DMS53 treated with DMSO at 0.1 percent for 48 hours (cell line): Measurements from ENCODE around the gene REC8.
A peak's percentile ranks its signal among the peaks of the same experiment; 100 is the strongest.

Experiments
- DNase-seq: peaks from one replicate; lab custom pipeline; 2025; ENCODE audit not compliant: unreplicated experiment; lab: John Stamatoyannopoulos, UW

The REC8 gene

DNA sequence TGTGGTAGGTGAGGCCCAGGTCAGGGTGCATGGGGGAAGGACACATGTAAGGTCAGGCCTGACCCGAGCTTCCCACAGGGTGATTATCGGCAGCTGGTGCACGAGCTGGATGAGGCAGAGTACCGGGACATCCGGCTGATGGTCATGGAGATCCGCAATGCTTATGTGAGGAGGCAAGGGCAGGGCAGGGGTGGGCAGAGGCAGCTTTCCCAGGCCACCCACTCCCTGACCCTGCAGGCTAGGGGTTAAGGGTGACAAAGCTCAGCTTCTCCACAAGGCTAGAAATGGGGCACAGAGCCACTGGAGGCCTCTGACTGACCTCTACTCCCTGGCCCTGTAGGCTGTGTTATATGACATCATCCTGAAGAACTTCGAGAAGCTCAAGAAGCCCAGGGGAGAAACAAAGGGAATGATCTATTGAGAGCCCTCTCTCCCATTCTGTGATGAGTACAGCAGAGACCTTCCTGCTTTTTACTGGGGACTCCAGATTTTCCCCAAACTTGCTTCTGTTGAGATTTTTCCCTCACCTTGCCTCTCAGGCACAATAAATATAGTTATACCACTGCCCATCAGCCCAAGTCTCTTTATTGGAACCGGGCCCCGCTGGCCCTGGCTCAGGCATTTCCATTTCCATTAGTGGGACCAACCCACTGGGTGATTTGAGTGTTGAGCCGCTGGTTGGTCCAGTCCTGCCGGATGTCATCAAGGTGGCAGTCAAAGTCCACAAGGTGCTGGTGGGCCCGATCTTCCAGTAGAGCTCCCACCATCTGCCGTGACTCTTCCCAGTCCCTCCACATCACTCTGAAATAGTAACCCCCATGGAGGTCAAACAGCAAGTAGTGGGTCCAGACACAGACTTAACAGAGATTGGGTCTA lies 33.2 kb upstream of the REC8 start:
- DNase-seq, result no peak

DNA sequence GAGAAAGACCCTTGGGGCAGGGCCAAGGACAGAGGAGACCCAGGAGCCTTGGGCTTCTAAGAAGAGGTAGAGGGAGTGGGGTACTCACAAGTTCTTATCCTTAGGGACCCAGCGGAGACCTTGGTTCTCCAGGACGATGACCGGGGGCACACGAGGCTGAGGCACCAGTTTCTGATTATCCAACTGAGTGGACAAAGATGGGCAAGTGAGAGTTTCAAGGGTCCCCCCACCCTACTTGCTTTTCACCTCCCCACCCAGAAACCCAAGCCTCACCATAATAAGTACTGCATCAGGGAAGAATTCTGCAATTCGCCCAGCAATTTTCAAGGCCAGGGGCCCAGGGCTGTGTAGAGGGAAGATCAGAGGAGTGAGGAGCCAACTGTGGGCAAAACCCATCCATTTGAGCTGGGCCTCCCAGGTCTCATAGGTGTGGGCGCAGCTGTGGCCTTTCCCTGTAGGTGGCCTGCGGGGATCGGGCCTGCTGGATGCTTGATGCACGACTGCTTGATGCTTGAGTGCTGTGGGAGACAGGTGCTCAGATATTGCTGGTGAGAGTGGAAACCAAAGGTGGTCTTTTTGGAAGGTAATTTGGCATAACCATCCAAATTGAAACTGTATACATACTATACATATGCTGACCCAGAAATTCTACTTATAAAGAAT lies 32.5 kb upstream of the REC8 start:
- DNase-seq, result no peak

- DNase-seq, result peak; percentile 96
Observed at GRCh38 chr14:24141097-24141880, 30.6 kb upstream of the REC8 start, which contains the start of gene EMC9. Gene EMC9, minus strand, starts transcription at chr14:24141591. Its CDS starts 287 bp downstream, at chr14:24141304.

- no peak for DNase-seq
Observed at GRCh38 chr14:24143511-24143910, 28.4 kb upstream of the REC8 start.

- DNase-seq, result no peak
Observed at GRCh38 chr14:24144451-24144850, 27.4 kb upstream of the REC8 start.

DNA sequence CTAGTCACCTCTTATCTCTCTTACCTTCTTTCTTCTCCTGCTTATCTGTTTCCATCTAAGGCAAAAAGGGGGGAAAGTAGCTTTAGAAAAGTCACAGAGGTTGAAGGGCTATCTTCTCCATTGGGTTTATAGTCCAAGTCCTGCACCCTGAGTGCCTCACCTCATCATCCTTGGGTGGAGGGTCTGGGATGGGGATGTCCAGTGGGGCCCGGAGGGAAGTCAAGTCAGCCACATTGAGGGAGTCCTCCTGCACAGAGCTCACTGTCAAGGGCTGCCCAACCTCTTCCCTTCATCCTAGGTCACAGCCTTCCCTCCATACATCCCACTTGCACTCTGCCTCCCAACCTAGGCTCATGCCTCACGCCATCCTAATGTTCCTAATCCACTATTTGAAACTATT lies 26.7 kb upstream of the REC8 start:
- no peak for DNase-seq

GRCh38 chr14:24145690-24146452 lies 26.0 kb upstream of the REC8 start:
- DNase-seq, result no peak

DNA sequence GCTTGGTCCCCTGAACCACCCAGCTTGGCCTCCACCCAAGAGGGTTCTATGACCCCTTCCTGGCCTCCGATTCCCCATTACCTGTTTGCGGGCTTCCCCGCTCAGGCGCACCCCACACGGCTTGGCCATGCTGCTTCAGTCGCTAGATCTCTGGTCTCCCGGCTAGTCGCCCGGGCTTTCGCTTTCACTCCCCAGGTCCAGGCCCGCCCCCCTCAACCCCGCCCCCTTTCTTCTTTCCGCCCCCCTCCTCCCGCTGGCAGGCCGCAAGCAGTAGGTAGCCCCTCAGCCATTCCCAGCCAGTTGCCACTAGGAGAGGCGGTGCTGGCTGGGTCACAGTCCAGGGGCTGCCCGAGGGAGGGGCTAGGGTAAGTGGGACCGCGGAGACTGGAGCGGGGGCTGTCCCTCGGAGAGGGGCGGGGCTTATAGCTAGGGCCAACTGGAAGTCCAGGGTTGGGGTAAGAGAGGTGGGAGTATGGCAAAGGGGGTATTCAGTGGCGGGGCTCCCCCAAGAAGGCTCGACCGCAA lies 25.4 kb upstream of the REC8 start, which contains the start of gene PSME2:
PSME2 (minus strand) TSS at position 158 of the 525 bp plus-strand sequence; CDS start at position 129, 29 bp downstream.
- DNase-seq, result peak; percentile 79

GRCh38 chr14:24146978-24147760 lies 24.7 kb upstream of the REC8 start, which contains the start of gene RNF31:
Gene RNF31, plus strand, starts transcription at chr14:24147498. Its CDS starts 201 bp downstream, at chr14:24147699.
- peak; percentile 94 for DNase-seq

DNA sequence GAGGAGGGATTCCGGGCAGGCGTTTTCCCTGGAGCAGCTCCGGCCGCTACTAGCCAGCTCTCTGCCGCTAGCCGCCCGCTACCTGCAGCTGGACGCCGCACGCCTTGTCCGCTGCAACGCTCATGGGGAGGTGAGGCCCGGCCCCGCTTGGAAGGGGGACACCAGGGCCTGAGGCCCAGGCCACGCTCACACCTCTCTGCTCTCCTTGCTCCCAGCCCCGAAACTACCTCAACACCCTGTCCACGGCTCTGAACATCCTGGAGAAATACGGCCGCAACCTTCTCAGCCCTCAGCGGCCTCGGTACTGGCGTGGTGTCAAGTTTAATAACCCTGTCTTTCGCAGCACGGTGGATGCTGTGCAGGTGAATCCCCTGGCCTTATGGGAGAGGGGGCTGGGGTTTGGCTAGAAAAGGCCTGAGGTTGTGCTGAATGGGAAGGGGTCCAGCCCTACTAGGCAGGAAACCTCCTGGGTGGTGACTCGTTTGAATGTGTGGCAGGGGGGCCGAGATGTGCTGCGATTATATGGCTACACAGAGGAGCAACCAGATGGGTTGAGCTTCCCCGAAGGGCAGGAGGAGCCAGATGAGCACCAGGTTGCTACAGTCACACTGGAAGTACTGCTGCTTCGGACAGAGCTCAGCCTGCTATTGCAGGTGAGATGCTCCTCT lies 24.0 kb upstream of the REC8 start:
- no peak for DNase-seq

- DNase-seq, result no peak
Observed at GRCh38 chr14:24149302-24149969, 22.4 kb upstream of the REC8 start.

- no peak for DNase-seq
Observed at GRCh38 chr14:24150061-24150460, 21.8 kb upstream of the REC8 start.

DNA sequence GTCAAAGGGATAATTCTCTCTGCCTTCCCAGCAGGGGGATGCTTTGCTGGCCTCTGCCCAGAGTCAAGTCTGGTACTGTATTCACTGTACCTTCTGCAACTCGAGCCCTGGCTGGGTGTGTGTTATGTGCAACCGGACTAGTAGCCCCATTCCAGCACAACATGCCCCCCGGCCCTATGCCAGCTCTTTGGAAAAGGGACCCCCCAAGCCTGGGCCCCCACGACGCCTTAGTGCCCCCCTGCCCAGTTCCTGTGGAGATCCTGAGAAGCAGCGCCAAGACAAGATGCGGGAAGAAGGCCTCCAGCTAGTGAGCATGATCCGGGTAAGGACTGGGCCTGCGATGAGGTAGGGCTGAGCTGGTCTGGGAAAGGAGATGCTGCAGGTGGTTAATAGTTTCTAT lies 21.3 kb upstream of the REC8 start:
- no peak for DNase-seq

- DNase-seq, result no peak
Observed at GRCh38 chr14:24150993-24151392, 20.9 kb upstream of the REC8 start.

DNA sequence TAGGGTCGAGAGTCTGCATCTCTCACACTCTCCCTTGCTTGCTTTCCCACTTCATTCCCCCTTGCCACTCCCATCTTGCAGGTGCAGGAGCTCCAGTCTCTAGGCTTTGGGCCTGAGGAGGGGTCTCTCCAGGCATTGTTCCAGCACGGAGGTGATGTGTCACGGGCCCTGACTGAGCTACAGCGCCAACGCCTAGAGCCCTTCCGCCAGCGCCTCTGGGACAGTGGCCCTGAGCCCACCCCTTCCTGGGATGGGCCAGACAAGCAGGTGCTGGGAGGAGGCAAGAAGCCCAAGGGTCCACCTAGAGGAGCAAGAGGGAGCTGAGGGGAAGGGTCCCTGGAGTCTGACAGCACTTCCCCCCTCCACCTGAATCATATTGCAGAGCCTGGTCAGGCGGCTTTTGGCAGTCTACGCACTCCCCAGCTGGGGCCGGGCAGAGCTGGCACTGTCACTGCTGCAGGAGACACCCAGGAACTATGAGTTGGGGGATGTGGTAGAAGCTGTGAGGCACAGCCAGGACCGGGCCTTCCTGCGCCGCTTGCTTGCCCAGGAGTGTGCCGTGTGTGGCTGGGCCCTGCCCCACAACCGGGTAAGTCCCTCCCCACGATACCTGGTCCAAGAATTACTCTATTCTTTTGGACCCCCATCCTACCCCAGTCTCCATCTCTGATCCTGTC lies 20.3 kb upstream of the REC8 start:
- DNase-seq, result no peak

DNA sequence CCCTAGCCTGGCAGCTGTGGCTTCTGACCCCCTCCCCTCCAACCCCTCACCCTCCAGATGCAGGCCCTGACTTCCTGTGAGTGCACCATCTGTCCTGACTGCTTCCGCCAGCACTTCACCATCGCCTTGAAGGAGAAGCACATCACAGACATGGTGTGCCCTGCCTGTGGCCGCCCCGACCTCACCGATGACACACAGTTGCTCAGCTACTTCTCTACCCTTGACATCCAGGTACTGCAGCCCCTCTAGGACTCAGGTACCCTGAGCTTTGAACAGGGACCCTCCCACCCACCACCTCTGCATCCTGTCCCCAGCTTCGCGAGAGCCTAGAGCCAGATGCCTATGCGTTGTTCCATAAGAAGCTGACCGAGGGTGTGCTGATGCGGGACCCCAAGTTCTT lies 16.8 kb upstream of the REC8 start:
- DNase-seq, result no peak

DNA sequence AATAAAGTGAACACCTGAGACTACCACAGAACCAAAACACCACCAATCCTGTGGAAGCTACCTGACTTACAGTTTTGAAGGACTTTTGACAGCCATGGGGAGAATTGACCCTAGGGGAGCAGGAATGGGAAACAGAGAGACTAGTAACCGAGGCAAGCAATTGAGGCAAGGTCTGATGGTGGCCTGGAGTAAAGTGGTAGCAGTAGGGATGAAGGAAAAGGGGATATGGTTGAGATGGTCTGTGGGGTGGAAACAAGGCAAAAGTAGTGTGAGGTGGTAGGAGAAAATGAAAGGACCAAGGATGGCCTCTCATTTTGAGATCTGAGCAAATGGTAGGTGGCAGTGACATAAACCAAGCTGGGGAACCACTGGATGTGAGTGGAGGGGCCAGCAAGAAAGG lies 15.0 kb upstream of the REC8 start:
- no peak for DNase-seq

- no peak for DNase-seq
Observed at GRCh38 chr14:24157331-24157730, 14.5 kb upstream of the REC8 start.
